Measurements from ENCODE around the gene KLRK1. TPM values are rescaled to one million over a fixed set of nuclear protein-coding genes. Genes with fewer than 3 reads are reported as not detected.
"Not testable (repeated sequence)": the region's sequence is repeated elsewhere in the genome, so short reads cannot be mapped to it uniquely, and the experiment has no call there.

Gene KLRK1
- total RNA-seq, 2 experiments from 2014 or later = 0.12 TPM

DNA sequence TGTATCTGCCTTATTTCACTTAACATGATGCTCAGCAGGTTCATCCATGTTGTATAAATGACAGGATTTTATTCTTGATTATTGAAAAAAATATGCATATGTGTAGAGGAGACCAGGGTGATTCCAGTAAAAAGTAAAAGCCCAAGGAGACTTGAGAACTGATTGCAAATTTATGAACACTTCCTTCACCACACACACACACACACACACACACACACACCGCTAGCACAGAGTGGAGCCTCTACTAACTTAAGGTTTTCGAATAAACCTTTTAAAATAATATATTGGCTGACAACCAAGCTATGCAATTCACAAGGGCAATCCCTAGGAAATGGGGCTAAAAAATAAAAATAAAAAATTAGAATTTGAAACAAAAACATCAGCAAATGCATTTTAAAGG is 8.3 kb upstream of the KLRK1 start:
- DNase-seq = no peak
- H3K36me3 Mint-ChIP-seq (ENCODE audit: low read depth) = no peaks in the 10 kb centered on the region
- H3K27ac Mint-ChIP-seq = no peak overlapping the region
- H3K4me3 Mint-ChIP-seq = no peak overlapping the region
- peaks cover 8% of the 10 kb centered on the region for H3K4me1 Mint-ChIP-seq
- CTCF ChIA-PET = no interaction called here
- POLR2A ChIA-PET = no interaction called here
- peaks cover 11% of the 10 kb centered on the region for H3K27me3 Mint-ChIP-seq
- no peaks in the 10 kb centered on the region for H3K9me3 Mint-ChIP-seq

- peaks cover 8% of the 10 kb centered on the region for H3K4me1 Mint-ChIP-seq
- ChIA-PET CTCF (no interaction called here), POLR2A (no interaction called here)
- H3K27me3 Mint-ChIP-seq = peaks cover 14% of the 10 kb centered on the region
- no peak overlapping the region for H3K27ac Mint-ChIP-seq
- no peaks in the 10 kb centered on the region for H3K9me3 Mint-ChIP-seq
- no peak overlapping the region for H3K4me3 Mint-ChIP-seq
- H3K36me3 Mint-ChIP-seq (ENCODE audit: low read depth) = no peaks in the 10 kb centered on the region
- no peak for DNase-seq
These were observed 7.5 kb upstream of the KLRK1 start for GRCh38 chr12:10397296-10397695.

GRCh38 chr12:10396176-10396575 is 6.3 kb upstream of the KLRK1 start:
- CTCF ChIA-PET; DNase-seq; H3K36me3 Mint-ChIP-seq (ENCODE audit: low read depth); H3K4me1 Mint-ChIP-seq; H3K9me3 Mint-ChIP-seq; H3K4me3 Mint-ChIP-seq; H3K27ac Mint-ChIP-seq; POLR2A ChIA-PET: not testable (repeated sequence)
- peaks cover 14% of the 10 kb centered on the region for H3K27me3 Mint-ChIP-seq

GRCh38 chr12:10395390-10395998 is 5.7 kb upstream of the KLRK1 start:
- Mint-ChIP-seq H3K36me3 (ENCODE audit: low read depth) (no peaks in the 10 kb centered on the region), H3K9me3 (no peaks in the 10 kb centered on the region), H3K27me3 (peaks cover 11% of the 10 kb centered on the region), H3K4me3 (no peak overlapping the region), H3K27ac (no peak overlapping the region), H3K4me1 (peaks cover 8% of the 10 kb centered on the region)
- POLR2A ChIA-PET = no interaction called here
- CTCF ChIA-PET = no interaction called here
- DNase-seq = no peak

GRCh38 chr12:10394531-10395152 is 4.8 kb upstream of the KLRK1 start:
- DNase-seq; H3K4me3 Mint-ChIP-seq; POLR2A ChIA-PET; CTCF ChIA-PET; H3K4me1 Mint-ChIP-seq; H3K36me3 Mint-ChIP-seq (ENCODE audit: low read depth); H3K9me3 Mint-ChIP-seq; H3K27ac Mint-ChIP-seq: not testable (repeated sequence)
- peaks cover 14% of the 10 kb centered on the region for H3K27me3 Mint-ChIP-seq

DNA sequence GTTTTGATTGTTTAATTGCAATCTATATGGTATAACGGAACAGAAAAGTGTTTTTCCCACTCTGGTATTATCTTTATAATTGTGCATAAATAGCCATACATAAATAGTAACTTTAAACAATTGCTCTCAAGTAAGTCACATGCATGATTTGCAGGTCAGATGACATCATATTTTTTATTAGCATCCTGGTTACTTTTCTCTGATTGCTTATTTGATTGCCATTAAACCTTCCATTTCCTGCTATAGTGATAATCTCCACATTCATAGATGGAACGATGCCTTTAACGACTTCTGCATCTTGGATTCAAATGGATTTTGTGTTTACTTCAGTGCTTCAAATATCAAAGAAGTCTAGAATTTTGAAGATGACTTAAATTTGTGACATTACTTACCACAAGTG is 3.5 kb upstream of the KLRK1 start:
- H3K4me1 Mint-ChIP-seq = peaks cover 10% of the 10 kb centered on the region
- CTCF ChIA-PET = no interaction called here
- POLR2A ChIA-PET = no interaction called here

GRCh38 chr12:10392394-10392930 is 2.6 kb upstream of the KLRK1 start:
- Mint-ChIP-seq H3K36me3 (ENCODE audit: low read depth) (no peaks in the 10 kb centered on the region), H3K4me1 (peaks cover 10% of the 10 kb centered on the region), H3K27me3 (peaks cover 14% of the 10 kb centered on the region), H3K27ac (no peak overlapping the region), H3K9me3 (no peaks in the 10 kb centered on the region), H3K4me3 (no peak overlapping the region)
- DNase-seq = no peak
- ChIA-PET POLR2A (interaction anchor here (0.6 kb wide), 1 partner anchor 256 kb away, joined by 3 read pairs; no protein-coding TSS in a partner anchor), CTCF (interaction anchor here (0.5 kb wide), 1 partner anchor 360 kb away, joined by 4 read pairs; no protein-coding TSS in a partner anchor)

More for the DNA sequence above, 3.5 kb upstream of the KLRK1 start:
- no peaks in the 10 kb centered on the region for H3K9me3 Mint-ChIP-seq
- no peak for DNase-seq
- no peak overlapping the region for H3K27ac Mint-ChIP-seq
- H3K27me3 Mint-ChIP-seq = peaks cover 13% of the 10 kb centered on the region
- no peaks in the 10 kb centered on the region for H3K36me3 Mint-ChIP-seq (ENCODE audit: low read depth)
- H3K4me3 Mint-ChIP-seq = no peak overlapping the region

DNA sequence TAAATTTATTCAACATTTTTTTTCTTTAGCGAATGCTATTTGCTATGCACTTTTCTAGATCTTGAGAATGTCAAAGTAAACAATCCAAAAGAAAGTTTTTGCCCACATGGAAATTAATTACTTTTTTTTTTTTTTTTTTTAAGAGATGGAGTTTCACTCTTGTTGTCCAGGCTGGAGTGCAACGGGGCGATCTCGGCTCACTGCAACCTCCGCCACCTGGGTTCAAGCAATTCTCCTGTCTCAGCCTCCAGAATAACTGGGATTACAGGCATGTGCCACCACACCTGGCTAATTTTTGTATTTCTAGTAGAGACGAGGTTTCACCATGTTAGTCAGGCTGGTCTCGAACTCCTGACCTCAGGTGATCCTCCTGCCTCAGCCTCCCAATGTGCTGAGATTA is 1.1 kb upstream of the KLRK1 start:
- peaks cover 17% of the 10 kb centered on the region for H3K27me3 Mint-ChIP-seq
- H3K36me3 Mint-ChIP-seq (ENCODE audit: low read depth); H3K4me1 Mint-ChIP-seq; H3K4me3 Mint-ChIP-seq; H3K27ac Mint-ChIP-seq; DNase-seq; H3K9me3 Mint-ChIP-seq; POLR2A ChIA-PET: not testable (repeated sequence)
- CTCF ChIA-PET = interaction anchor here (0.6 kb wide), 1 partner anchor 1308 kb away, joined by 5 read pairs; no protein-coding TSS in a partner anchor

DNA sequence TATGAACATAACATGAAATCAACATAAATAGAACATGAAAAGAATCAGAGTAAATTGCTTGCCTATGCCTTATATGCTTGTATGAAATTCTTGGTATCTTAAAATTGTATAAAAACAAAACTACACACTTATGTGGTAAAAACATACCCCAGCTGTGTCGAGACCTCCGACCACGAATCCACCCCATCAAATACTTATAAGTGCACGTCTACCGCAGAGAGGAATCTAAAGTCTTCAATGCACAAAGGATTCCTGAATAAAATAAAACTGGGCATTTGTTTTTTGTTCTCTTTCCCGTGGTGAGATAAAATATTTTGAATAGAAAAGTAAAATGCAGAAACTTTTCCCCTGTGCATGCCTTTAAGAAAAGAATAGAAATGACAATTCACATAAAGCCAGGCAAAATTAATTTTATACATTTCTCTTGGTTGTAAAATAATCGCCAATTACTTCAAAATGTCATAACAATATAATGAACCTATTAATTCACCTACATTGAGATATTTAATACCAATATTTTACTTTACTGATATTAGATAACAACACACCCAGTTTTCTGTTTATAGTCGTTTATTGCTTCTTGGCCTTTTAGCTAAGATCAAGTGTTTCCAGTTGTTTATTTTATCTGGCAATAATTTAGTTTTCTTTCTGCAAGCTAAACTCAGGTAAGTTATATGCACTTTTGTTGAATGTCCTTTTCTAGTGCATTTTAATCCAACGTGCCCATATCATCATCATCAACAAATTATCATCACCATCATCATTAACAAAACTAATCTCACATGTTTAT is 1.0 kb downstream of the KLRK1 start:
- Mint-ChIP-seq H3K36me3 (ENCODE audit: low read depth) (no peaks in the 10 kb centered on the region), H3K27me3 (peaks cover 29% of the 10 kb centered on the region), H3K9me3 (peaks cover 2% of the 10 kb centered on the region), H3K27ac (no peak overlapping the region), H3K4me1 (peaks cover 1% of the 10 kb centered on the region), H3K4me3 (no peak overlapping the region)
- CTCF ChIA-PET = no interaction called here
- POLR2A ChIA-PET = no interaction called here
- no peak for DNase-seq

DNA sequence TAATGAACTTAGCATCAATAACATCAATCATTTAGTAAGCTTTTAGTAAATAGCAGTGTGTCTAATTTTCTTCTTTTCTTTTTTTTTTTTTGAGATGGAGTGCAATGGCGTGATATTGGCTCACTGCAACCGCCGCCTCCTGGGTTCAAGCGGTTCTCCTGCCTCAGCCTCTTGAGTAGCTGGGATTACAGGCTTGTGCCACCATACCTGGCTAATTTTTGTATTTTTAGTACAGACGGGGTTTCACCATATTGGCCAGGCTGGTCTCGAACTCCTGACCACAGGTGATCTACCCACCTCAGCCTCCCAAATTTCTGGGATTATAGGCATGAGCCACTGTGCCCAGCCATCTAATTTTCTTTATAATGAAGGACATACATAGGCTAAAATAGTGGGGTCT is 2.3 kb downstream of the KLRK1 start:
- H3K36me3 Mint-ChIP-seq (ENCODE audit: low read depth); DNase-seq; H3K4me1 Mint-ChIP-seq; H3K9me3 Mint-ChIP-seq; CTCF ChIA-PET; POLR2A ChIA-PET; H3K27ac Mint-ChIP-seq; H3K4me3 Mint-ChIP-seq: not testable (repeated sequence)
- H3K27me3 Mint-ChIP-seq = peaks cover 31% of the 10 kb centered on the region

DNA sequence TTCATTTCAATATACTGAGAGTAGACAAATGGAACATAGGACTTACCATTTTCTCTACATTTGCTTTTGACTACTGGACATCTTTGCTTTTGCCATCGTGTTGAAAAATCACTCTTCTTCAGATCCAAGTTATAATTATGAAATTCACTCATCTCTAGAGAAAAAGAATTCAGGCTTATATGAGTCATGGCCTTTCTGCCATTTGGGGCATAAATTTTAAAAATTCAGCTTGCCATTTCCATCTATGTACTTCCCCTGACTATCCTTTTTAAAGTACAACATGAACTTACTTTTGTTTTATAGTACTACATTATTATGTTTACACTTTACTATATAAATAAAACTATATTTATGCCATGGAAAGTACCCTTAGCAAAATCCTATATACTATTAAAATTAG is 3.0 kb downstream of the KLRK1 start:
- Mint-ChIP-seq H3K36me3 (ENCODE audit: low read depth) (no peaks in the 10 kb centered on the region), H3K4me3 (no peak overlapping the region), H3K27me3 (peaks cover 30% of the 10 kb centered on the region), H3K4me1 (peaks cover 1% of the 10 kb centered on the region), H3K9me3 (peaks cover 2% of the 10 kb centered on the region), H3K27ac (no peak overlapping the region)
- DNase-seq = no peak
- POLR2A ChIA-PET = no interaction called here
- CTCF ChIA-PET = no interaction called here

GRCh38 chr12:10385166-10385613 is 4.7 kb downstream of the KLRK1 start:
- no peak overlapping the region for H3K27ac Mint-ChIP-seq
- H3K9me3 Mint-ChIP-seq = peaks cover 2% of the 10 kb centered on the region
- peaks cover 1% of the 10 kb centered on the region for H3K4me1 Mint-ChIP-seq
- ChIA-PET CTCF (no interaction called here), POLR2A (no interaction called here)
- no peak for DNase-seq
- peaks cover 28% of the 10 kb centered on the region for H3K27me3 Mint-ChIP-seq
- no peaks in the 10 kb centered on the region for H3K36me3 Mint-ChIP-seq (ENCODE audit: low read depth)
- H3K4me3 Mint-ChIP-seq = no peak overlapping the region

DNA sequence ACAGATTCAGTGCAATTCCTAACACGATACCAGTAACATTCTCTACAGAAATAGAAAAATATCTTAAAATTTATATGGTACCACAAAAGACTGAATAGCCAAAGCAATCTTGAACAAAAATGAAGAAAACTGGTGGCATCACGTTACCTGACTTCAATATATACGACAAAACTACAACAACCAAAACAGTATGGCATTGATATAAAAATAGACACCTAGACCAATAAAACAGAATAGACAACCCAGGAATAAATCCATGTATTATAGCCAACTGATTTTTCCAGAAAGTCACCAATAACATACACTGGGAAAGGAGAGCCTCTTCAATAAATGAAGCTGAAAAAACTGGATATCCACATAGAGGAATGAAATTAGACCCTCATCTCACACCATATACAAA is 5.7 kb downstream of the KLRK1 start:
- Mint-ChIP-seq H3K9me3 (peaks cover 2% of the 10 kb centered on the region), H3K4me3 (no peak overlapping the region), H3K4me1 (no peaks in the 10 kb centered on the region), H3K27ac (no peak overlapping the region), H3K27me3 (peaks cover 27% of the 10 kb centered on the region), H3K36me3 (ENCODE audit: low read depth) (no peaks in the 10 kb centered on the region)
- POLR2A ChIA-PET = no interaction called here
- CTCF ChIA-PET = no interaction called here
- no peak for DNase-seq

Measured in activated CD4-positive, alpha-beta T cell treated with anti-CD3 and anti-CD28 coated beads, Interleukin-2, amount 10 ng/mL, durations not matched to agents 7 days and 5 days (primary cell).